Stimulated activated CD8-positive, alpha-beta memory T cell treated with anti-CD3 and anti-CD28 coated beads, Interleukin-7, amount 100 ng/mL, for 24 hours (primary cell): ENCODE data around the gene EDAR.

Experiments
- DNase-seq: peaks from one replicate; pipeline ENCODE4 v3.0.0-alpha.2; 2020; ENCODE audit warnings: low read depth

The EDAR gene

GRCh38 chr2:108988796-108989713, at the start of gene EDAR:
Gene EDAR, minus strand, starts transcription at chr2:108989220. Its CDS starts 58,206 bp downstream, at chr2:108931014.
- no peak for DNase-seq

DNA sequence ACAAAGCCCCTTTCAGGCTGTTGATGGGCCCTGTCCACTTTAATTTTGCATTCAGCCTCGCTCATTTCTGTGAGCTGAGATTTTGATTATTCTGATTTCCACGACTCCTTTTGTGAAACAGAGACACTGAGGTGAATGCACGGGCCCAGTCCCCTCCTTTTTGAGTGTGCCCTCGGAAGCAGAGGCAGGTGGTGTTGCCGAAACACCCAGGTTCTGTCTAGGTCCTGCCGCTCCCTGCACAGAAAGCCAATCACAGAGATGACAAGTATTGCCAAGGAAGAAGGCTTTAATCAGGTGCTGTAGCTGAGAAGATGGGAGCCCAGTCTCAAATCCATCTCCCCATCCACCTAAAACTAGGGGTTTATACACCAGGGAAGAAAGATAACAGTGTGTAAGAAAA, 44.2 kb upstream of the EDAR start:
- DNase-seq = no peak

DNA sequence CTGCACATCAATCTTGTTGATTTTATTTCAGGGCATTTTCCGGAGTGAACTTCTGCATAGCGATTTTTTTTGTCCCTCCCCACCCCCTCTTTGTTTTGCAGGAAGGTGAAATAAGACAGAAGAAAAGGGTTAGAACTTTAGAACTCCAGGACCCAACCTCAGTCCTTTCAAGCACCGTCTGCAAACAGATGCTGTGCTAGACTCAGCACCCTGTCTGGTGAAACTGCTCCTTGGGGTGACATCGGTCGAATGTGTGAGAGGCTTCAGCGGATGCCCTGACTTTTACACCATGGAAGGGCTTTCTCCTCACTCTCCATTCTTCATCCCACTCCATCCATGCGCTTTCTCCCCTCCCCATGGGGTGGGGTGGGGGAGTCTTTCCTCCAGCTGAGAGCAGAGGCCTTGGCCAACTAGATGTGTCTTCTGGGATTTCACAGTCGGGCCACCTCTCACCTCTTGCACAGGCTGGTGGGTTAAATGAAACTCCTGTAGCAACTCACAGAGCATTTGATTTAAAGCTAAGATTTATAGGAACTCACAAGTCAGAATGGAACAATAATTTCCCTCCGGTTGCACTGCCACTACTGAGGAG, 43.3 kb upstream of the EDAR start:
- DNase-seq = no peak

- no peak for DNase-seq
These were observed 42.6 kb upstream of the EDAR start for GRCh38 chr2:109031476-109032228.

DNA sequence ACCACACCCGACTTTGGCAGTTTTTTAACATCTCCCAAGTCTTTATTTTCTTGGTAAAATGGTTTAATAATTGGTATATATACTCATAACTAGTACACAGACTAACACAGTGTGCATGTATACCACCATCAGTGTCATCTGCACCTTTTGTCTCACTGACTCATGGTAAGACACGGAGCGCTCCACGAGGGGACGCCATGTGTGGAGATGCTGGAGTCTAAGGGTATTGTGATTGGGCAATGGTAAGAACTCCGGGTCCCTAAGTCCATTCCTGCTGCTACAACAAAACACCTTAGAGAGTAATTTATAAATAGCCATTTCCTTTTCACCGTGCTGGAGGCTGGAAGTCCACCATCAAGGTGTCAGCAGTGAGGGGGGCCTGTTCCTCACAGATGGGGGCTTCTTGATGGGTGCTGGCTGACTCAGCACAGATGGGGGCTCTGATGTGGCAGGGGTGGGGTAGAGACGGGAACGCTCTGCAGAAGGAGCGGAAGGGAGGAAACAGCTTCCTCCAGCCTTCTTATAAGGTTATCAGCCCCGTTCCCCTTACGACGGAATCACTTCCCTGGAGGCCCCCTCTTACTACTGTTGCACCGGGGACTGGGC, 42.0 kb upstream of the EDAR start:
- no peak for DNase-seq

GRCh38 chr2:109029490-109030201, 40.6 kb upstream of the EDAR start:
- DNase-seq = no peak

GRCh38 chr2:109028738-109029489, 39.9 kb upstream of the EDAR start:
- DNase-seq = no peak

DNA sequence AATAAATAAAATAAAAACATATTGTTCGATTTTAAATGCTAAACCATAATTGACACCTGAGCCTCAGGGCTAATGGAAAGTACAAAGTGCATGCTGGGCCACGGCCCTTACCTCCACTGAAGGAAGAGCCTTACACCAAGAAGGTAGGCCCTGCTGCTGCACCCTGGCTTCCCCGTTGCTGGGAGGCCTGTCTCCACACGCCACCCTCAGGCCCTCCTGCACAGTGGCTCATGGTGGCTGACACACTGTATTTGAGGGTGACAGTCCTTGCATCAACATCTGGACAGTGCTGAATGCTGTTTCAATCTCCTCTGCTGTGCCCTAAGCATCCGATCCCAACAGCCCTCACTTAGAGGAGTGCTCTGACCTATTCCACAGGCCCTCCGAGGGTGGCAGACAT, 39.3 kb upstream of the EDAR start:
- no peak for DNase-seq

DNA sequence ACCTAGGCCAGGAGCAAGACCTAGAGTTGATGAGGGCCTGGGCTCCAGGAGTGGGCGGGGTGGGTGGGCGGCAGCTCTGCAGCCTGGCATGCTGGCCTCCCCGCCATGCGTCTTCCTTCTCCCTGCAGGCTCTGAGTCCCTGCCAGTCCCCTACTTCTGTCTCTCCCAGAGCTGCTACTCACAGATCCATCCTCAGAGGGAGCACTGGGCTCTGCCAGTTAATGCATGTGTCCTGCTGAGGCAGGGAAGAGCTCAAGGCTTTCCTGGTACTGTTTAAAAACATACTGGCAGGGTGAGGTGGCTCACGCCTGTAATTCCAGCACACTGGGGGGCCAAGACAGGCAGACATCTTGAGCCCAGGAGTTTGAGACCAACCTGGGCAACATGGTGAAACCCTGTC, 38.7 kb upstream of the EDAR start:
- DNase-seq = no peak

- no peak for DNase-seq
These were observed 35.5 kb upstream of the EDAR start for GRCh38 chr2:109024477-109024876.

GRCh38 chr2:109021895-109022300, 32.9 kb upstream of the EDAR start:
- DNase-seq = no peak

DNA sequence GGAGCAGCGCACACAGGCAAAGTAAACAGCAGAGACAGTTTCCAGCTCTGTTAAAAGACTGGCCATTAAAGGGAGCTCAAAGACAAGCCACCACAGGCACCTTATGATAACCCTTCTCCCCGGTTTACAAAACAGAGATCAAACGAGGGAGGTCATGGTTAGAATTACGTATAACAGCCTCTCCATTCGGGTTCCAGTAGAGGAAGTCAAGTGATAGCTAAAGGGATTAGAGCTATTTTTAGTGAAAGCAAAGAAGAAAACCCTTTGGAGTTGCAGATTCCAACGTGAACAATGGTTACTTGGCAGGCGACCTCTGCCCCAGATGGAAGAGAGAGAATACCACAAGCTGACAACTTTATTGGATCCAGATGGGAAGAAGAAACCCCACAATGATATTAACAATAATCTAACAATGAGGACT, 31.2 kb upstream of the EDAR start:
- DNase-seq = no peak

DNA sequence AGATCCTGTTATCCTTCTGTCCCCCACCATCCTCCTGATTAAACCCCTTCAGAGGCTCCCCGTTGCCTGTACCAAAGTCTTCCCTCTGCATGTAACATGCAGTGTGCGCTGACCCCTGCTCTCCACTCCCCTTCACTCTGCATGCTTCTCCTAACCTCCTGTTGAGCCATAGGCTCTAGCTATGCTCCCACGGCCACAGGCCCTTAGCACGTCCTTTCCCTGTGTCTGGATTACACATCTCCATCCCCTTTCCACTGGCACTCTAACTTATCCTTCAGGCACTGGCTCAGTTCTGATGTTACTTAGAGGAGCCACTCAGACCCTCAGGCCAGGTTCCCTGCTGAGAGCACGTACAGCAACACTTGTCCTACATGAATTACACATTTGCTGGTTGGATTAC, 29.4 kb upstream of the EDAR start:
- DNase-seq = no peak

- no peak for DNase-seq
These were observed 28.0 kb upstream of the EDAR start for GRCh38 chr2:109017017-109017416.

GRCh38 chr2:109016376-109016775, 27.4 kb upstream of the EDAR start:
- DNase-seq = no peak

- DNase-seq = no peak
These were observed 25.5 kb upstream of the EDAR start for GRCh38 chr2:109014476-109014875.

GRCh38 chr2:109013051-109013450, 24.0 kb upstream of the EDAR start:
- no peak for DNase-seq

DNA sequence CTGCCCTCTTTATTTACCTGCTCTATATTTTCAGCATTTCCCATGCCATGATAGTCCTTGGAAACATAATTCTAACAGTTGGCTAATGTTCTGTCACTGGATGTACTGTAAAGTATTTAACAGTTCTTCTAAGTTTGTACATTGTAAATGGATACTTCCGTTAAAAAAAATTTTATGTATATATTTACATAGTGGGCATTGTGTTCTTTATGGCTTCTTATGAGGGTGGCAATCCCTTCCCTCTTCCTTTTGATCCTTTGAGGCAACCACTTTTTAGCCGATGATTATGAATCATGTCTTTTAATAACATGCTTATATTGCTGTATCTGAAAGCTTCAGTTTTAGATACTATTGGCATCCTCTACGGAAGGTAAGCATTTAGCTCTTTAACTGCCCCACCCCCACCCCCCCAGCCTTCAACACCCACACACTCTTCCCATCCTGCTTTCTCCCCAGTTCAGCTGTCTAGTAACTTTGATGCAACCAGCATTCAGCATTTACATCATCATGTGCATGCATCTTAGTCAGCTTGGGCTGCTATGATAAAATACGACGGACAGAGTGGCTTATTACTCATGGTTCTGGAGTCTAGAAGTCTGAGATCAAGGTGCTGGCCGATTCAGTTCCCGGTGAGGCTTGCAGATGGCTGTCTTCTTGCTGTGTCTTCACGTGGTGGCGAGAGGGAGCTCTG, 21.0 kb upstream of the EDAR start:
- no peak for DNase-seq

- DNase-seq = no peak
These were observed 18.0 kb upstream of the EDAR start for GRCh38 chr2:109006971-109007370.

DNA sequence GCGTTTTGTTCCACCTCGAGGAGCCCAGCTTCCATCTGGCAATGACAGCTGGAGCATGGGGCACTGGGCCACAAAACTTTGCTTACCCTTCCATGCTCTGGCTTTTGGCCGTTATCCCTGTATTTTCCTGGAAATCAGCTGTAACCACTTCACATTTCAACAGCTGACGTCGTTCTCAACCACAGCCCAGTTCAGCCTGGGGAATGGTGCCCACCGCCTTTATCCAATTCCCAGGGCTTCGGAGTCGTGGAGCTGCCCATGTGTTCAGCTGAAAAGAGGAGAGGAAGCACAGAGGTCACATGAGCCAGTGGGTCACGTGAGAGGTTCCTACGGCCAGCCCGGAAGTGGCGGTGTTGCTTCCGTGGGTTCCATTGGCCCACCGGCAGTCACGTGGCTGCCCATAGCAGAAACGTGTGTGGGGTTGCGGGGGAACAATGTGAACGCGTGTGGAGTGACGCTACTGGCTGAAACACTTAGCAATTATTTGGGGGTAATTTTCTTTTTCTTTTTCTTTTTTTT, 16.7 kb upstream of the EDAR start:
- DNase-seq = no peak
